GM10847 (cell line): ENCODE measurements around the gene CTCFL.

Source experiments
- POLR2A ChIP-seq: IDR thresholded peaks from 2 replicates; pipeline ENCODE4 v1.6.1; 2011; ENCODE audit not compliant: insufficient read length; ENCODE audit errors: extremely low read depth

The CTCFL gene

GRCh38 chr20:57507477-57507876 is 17.5 kb downstream of the CTCFL start:
- no peak for TF ChIP-seq POLR2A

- no peak for TF ChIP-seq POLR2A
Observed at GRCh38 chr20:57505979-57506378, 19.0 kb downstream of the CTCFL start.

- TF ChIP-seq POLR2A: no peak
Observed at GRCh38 chr20:57504411-57504810, 20.5 kb downstream of the CTCFL start.

GRCh38 chr20:57503035-57503658 is 21.8 kb downstream of the CTCFL start:
- no peak for TF ChIP-seq POLR2A

- TF ChIP-seq POLR2A: no peak
Observed at GRCh38 chr20:57502336-57502700, 22.6 kb downstream of the CTCFL start.

- TF ChIP-seq POLR2A: no peak
Observed at GRCh38 chr20:57501461-57502335, 23.2 kb downstream of the CTCFL start.

- TF ChIP-seq POLR2A: no peak
Observed at GRCh38 chr20:57500962-57501361, 24.0 kb downstream of the CTCFL start.

- TF ChIP-seq POLR2A: no peak
Observed at GRCh38 chr20:57500235-57500634, 24.7 kb downstream of the CTCFL start.

GRCh38 chr20:57499676-57500075 is 25.3 kb downstream of the CTCFL start:
- no peak for TF ChIP-seq POLR2A

- no peak for TF ChIP-seq POLR2A
Observed at GRCh38 chr20:57498425-57499400, 26.2 kb downstream of the CTCFL start.

- TF ChIP-seq POLR2A: no peak
Observed at GRCh38 chr20:57496592-57496991, 28.3 kb downstream of the CTCFL start.

- no peak for TF ChIP-seq POLR2A
Observed at GRCh38 chr20:57495978-57496377, 29.0 kb downstream of the CTCFL start.

- no peak for TF ChIP-seq POLR2A
Observed at GRCh38 chr20:57493091-57493615, 31.8 kb downstream of the CTCFL start.

- TF ChIP-seq POLR2A: no peak
Observed at GRCh38 chr20:57491373-57491772, 33.6 kb downstream of the CTCFL start.

GRCh38 chr20:57485770-57486169 is 39.2 kb downstream of the CTCFL start:
- no peak for TF ChIP-seq POLR2A
